ENCODE measurements around the gene SOX11. TPM values are rescaled to one million over a fixed set of nuclear protein-coding genes. Genes with fewer than 3 reads are reported as not detected.

Gene SOX11
- polyA plus RNA-seq, 1 donor from 2014 or later = 146 TPM

DNA sequence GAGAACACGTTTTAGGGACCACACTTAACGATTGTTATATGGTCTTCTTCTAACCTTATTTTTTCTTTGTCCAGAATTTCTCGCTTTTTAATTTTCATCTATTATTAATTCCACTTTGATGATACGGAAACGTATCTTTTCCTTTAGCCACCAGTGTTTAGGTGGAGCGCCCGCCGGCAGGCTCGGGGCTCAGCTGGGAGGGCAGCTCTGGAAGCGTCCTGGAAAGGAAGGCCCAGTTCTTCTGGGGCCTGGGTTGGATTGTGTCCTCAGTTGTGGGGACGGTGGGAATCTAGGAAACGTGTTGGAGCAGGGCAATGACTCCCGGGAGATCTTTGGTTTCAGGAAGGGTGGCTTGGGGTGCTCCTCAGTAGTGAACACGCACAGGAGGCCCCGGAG is 19.4 kb upstream of the SOX11 start:
- Histone ChIP-seq H3K9me2 (ENCODE audit: insufficient read depth, low read length) (no peaks in the 10 kb centered on the region), H2AFZ (ENCODE audit: low read depth, low read length) (no peak overlapping the region), H3F3A (ENCODE audit: insufficient read depth, low read length, poor library complexity, severe bottlenecking) (no peaks in the 10 kb centered on the region), H3K79me2 (replicated peaks; ENCODE audit: insufficient read depth, low read length) (no peaks in the 10 kb centered on the region), H4K20me1 (ENCODE audit: insufficient read depth) (no peaks in the 10 kb centered on the region), H3K4me2 (ENCODE audit: low read length) (no peak overlapping the region), H3K36me3 (ENCODE audit: insufficient read depth, low read length) (no peaks in the 10 kb centered on the region), H3K9ac (ENCODE audit: low read length) (no peak overlapping the region), H3K4me3 (ENCODE audit: low read length) (no peak overlapping the region), H3K9me3 (ENCODE audit: low read length) (no peaks in the 10 kb centered on the region), H3K27me3 (ENCODE audit: insufficient read depth, low read depth, low read length) (no peaks in the 10 kb centered on the region), H3K27ac (ENCODE audit: low read length) (no peak overlapping the region)
- TF ChIP-seq, protein P1, sequence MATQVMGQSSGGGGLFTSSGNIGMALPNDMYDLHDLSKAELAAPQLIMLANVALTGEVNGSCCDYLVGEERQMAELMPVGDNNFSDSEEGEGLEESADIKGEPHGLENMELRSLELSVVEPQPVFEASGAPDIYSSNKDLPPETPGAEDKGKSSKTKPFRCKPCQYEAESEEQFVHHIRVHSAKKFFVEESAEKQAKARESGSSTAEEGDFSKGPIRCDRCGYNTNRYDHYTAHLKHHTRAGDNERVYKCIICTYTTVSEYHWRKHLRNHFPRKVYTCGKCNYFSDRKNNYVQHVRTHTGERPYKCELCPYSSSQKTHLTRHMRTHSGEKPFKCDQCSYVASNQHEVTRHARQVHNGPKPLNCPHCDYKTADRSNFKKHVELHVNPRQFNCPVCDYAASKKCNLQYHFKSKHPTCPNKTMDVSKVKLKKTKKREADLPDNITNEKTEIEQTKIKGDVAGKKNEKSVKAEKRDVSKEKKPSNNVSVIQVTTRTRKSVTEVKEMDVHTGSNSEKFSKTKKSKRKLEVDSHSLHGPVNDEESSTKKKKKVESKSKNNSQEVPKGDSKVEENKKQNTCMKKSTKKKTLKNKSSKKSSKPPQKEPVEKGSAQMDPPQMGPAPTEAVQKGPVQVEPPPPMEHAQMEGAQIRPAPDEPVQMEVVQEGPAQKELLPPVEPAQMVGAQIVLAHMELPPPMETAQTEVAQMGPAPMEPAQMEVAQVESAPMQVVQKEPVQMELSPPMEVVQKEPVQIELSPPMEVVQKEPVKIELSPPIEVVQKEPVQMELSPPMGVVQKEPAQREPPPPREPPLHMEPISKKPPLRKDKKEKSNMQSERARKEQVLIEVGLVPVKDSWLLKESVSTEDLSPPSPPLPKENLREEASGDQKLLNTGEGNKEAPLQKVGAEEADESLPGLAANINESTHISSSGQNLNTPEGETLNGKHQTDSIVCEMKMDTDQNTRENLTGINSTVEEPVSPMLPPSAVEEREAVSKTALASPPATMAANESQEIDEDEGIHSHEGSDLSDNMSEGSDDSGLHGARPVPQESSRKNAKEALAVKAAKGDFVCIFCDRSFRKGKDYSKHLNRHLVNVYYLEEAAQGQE (IDR thresholded peaks at IDR 0.05; ENCODE audit: borderline replicate concordance) = no peak
- TF ChIP-seq EP300 (conservative IDR thresholded peaks at IDR 0.05; ENCODE audit: poor library complexity, severe bottlenecking) = no peak
- TF ChIP-seq RAD21 (conservative IDR thresholded peaks at IDR 0.05) = no peak
- TF ChIP-seq SMC3 (conservative IDR thresholded peaks at IDR 0.05; ENCODE audit: poor library complexity) = no peak
- no peak for TF ChIP-seq TAF1 (IDR thresholded peaks at IDR 0.05; ENCODE audit: low read depth)
- TF ChIP-seq EZH2 (IDR thresholded peaks at IDR 0.05; ENCODE audit: borderline replicate concordance, insufficient read depth, low read length, poor library complexity, severe bottlenecking) = no peak
- TF ChIP-seq MXI1 (conservative IDR thresholded peaks at IDR 0.05; ENCODE audit: poor library complexity, severe bottlenecking) = no peak
- TF ChIP-seq POLR2AphosphoS5 (IDR thresholded peaks at IDR 0.05) = no peak
- TF ChIP-seq, protein P2, sequence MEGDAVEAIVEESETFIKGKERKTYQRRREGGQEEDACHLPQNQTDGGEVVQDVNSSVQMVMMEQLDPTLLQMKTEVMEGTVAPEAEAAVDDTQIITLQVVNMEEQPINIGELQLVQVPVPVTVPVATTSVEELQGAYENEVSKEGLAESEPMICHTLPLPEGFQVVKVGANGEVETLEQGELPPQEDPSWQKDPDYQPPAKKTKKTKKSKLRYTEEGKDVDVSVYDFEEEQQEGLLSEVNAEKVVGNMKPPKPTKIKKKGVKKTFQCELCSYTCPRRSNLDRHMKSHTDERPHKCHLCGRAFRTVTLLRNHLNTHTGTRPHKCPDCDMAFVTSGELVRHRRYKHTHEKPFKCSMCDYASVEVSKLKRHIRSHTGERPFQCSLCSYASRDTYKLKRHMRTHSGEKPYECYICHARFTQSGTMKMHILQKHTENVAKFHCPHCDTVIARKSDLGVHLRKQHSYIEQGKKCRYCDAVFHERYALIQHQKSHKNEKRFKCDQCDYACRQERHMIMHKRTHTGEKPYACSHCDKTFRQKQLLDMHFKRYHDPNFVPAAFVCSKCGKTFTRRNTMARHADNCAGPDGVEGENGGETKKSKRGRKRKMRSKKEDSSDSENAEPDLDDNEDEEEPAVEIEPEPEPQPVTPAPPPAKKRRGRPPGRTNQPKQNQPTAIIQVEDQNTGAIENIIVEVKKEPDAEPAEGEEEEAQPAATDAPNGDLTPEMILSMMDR (IDR thresholded peaks at IDR 0.05; ENCODE audit: poor library complexity, severe bottlenecking) = no peak

DNA sequence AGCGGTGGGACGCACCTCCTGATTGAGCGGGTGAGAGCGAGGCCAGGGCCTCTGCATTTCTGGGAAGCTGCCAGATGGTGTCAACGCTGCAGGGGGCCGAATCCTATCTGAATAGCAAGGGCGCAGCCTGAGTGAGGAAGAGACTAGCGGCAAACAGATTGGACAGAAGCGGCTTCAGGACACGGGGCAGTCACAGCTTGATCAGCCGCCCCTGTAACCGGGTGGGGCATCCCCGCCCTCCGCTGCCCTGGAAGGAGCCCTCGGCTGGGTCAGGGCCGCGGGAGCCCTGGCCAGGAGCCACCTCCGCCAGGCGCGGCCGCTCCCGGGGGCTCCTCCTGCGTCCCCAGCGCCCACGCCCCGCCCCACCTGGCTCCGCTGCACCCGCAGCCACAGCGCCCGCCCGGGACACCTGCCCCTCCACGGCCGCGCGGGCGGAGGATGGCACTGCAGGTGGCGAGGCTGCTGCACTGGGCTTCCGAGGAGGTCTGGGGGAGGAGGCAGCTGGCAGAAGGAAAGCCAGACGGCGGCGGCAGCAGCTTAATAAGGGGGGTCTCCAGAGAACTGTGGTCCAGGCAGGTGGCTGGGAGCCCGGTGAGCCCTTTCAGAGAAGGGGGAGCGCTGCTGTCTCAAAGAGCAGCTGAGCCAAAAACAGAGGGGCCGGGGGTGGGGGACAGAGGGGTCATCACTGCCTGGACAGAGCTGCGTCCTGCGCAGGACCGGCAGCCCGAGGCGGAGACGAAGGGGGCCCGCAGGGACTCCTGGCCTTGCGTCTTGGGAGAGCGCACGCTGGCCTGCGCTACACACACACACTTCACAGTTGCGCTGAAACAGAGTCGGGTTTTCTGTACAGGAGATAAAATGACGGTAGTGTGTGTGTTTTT is 18.8 kb upstream of the SOX11 start:
- H3K79me2 ChIP-seq (replicated peaks; ENCODE audit: insufficient read depth, low read length) = no peaks in the 10 kb centered on the region
- no peak overlapping the region for H3K4me2 ChIP-seq (ENCODE audit: low read length)
- H4K20me1 ChIP-seq (ENCODE audit: insufficient read depth) = no peaks in the 10 kb centered on the region
- H3K27me3 ChIP-seq (ENCODE audit: insufficient read depth, low read depth, low read length) = no peaks in the 10 kb centered on the region
- H3K27ac ChIP-seq (ENCODE audit: low read length) = no peak overlapping the region
- H3K36me3 ChIP-seq (ENCODE audit: insufficient read depth, low read length) = no peaks in the 10 kb centered on the region
- TF ChIP-seq RAD21 (conservative IDR thresholded peaks at IDR 0.05) = no peak
- no peak for TF ChIP-seq SMC3 (conservative IDR thresholded peaks at IDR 0.05; ENCODE audit: poor library complexity)
- TF ChIP-seq POLR2AphosphoS5 (IDR thresholded peaks at IDR 0.05) = no peak
- TF ChIP-seq MXI1 (conservative IDR thresholded peaks at IDR 0.05; ENCODE audit: poor library complexity, severe bottlenecking) = no peak
- TF ChIP-seq, protein P2 (IDR thresholded peaks at IDR 0.05; ENCODE audit: poor library complexity, severe bottlenecking) = no peak
- TF ChIP-seq TAF1 (IDR thresholded peaks at IDR 0.05; ENCODE audit: low read depth) = no peak
- no peak for TF ChIP-seq EZH2 (IDR thresholded peaks at IDR 0.05; ENCODE audit: borderline replicate concordance, insufficient read depth, low read length, poor library complexity, severe bottlenecking)
- TF ChIP-seq, protein P1 (IDR thresholded peaks at IDR 0.05; ENCODE audit: borderline replicate concordance) = no peak
- TF ChIP-seq EP300 (conservative IDR thresholded peaks at IDR 0.05; ENCODE audit: poor library complexity, severe bottlenecking) = no peak
- no peak overlapping the region for H2AFZ ChIP-seq (ENCODE audit: low read depth, low read length)
- H3K9ac ChIP-seq (ENCODE audit: low read length) = no peak overlapping the region
- H3K4me3 ChIP-seq (ENCODE audit: low read length) = peak overlapping the region; percentile 48
- no peaks in the 10 kb centered on the region for H3K9me3 ChIP-seq (ENCODE audit: low read length)
- no peaks in the 10 kb centered on the region for H3K9me2 ChIP-seq (ENCODE audit: insufficient read depth, low read length)
- H3F3A ChIP-seq (ENCODE audit: insufficient read depth, low read length, poor library complexity, severe bottlenecking) = no peaks in the 10 kb centered on the region
